PC-3 (cell line): Measurements from ENCODE around the gene COL4A5. TPM values are rescaled to one million over a fixed set of nuclear protein-coding genes. Genes with fewer than 3 reads are reported as not detected.
A peak's percentile ranks its signal among the peaks of the same experiment; 100 is the strongest.

Experiments used
- ATAC-seq: fragments of 200-7000 bp; cut with Tn5 transposase; 2 replicates; pipeline ENCODE4 v1.9.1; 2020; ENCODE audit warnings: mild to moderate bottlenecking, moderate library complexity
- BruUV-seq: library from RNA; stranded (reverse); fragments of 400-500 nt; replicated peaks from 2 replicates; lab custom pipeline; 2021; lab: Mats Ljungman, UMichigan
- CTCF ChIA-PET: fragments of 300-600 bp; sonication (Branson Sonifier 250); formaldehyde crosslinking; loops from one replicate; lab custom pipeline; 2022; ENCODE audit warnings: antibody characterized with exemption; lab: Charles Lee
- POLR2A ChIA-PET: fragments of 300-600 bp; sonication (Branson Sonifier 250); formaldehyde crosslinking; loops from one replicate; lab custom pipeline; 2022; ENCODE audit warnings: antibody characterized with exemption; ENCODE audit not compliant: unreplicated experiment; lab: Charles Lee
- DNase-seq: peaks from one replicate; pipeline ENCODE4 v3.0.0-alpha.2; 2015
- H2AFZ ChIP-seq: fragments of 300-600 bp; sonication (generic); 2 replicates; pipeline ENCODE4 v1.6.0; 2016; ENCODE audit warnings: antibody characterized with exemption, low read length
- H3F3A ChIP-seq: fragments of 300-600 bp; sonication (generic); one replicate; pipeline ENCODE4 v1.6.0; 2017; ENCODE audit warnings: antibody characterized with exemption, low read length, control low read depth, mild to moderate bottlenecking; ENCODE audit not compliant: unreplicated experiment
- H3K27ac ChIP-seq: fragments of 300-600 bp; sonication (generic); 2 replicates; pipeline ENCODE4 v1.5.1; 2016; ENCODE audit warnings: mild to moderate bottlenecking, low read length
- H3K27me3 ChIP-seq: fragments of 300-600 bp; sonication (generic); 2 replicates; pipeline ENCODE4 v1.6.1; 2016; ENCODE audit warnings: low read length, mixed read lengths
- H3K36me3 ChIP-seq: fragments of 300-600 bp; sonication (generic); 2 replicates; pipeline ENCODE4 v1.6.1; 2016; ENCODE audit warnings: low read depth, mixed run types, low read length, mixed read lengths
- H3K4me1 ChIP-seq: fragments of 300-600 bp; sonication (generic); 2 replicates; pipeline ENCODE4 v1.5.1; 2016; ENCODE audit warnings: low read length; ENCODE audit not compliant: insufficient read depth
- H3K4me2 ChIP-seq: fragments of 300-600 bp; sonication (generic); 2 replicates; pipeline ENCODE4 v1.6.0; 2016; ENCODE audit warnings: low read length
- H3K4me3 ChIP-seq: fragments of 300-600 bp; sonication (generic); 2 replicates; pipeline ENCODE4 v1.5.1; 2016; ENCODE audit warnings: mild to moderate bottlenecking, low read length, mixed read lengths
- H3K79me2 ChIP-seq: fragments of 300-600 bp; sonication (generic); 2 replicates; pipeline ENCODE4 v1.6.1; 2017; ENCODE audit warnings: low read length, mixed read lengths
- H3K9ac ChIP-seq: fragments of 300-600 bp; sonication (generic); 2 replicates; pipeline ENCODE4 v1.6.0; 2016; ENCODE audit warnings: mild to moderate bottlenecking, low read length
- H3K9me2 ChIP-seq: fragments of 300-600 bp; sonication (generic); replicated peaks from 2 replicates; pipeline ENCODE4 v1.6.1; 2016; ENCODE audit warnings: mixed run types, low read length, mixed read lengths
- H3K9me3 ChIP-seq: fragments of 300-600 bp; sonication (generic); 2 replicates; pipeline ENCODE4 v1.6.1; 2016; ENCODE audit warnings: low read length, mixed read lengths
- H4K20me1 ChIP-seq: fragments of 300-600 bp; sonication (generic); 2 replicates; pipeline ENCODE4 v1.6.1; 2016; ENCODE audit warnings: low read length, mixed read lengths
- EZH2 ChIP-seq: fragments of 300-600 bp; sonication (generic); IDR thresholded peaks from one replicate; pipeline ENCODE4 v1.6.1; 2017; ENCODE audit warnings: antibody characterized with exemption, mild to moderate bottlenecking, low read length; ENCODE audit not compliant: unreplicated experiment
- EZH2phosphoT487 ChIP-seq: fragments of 300-600 bp; sonication (generic); IDR thresholded peaks from 2 replicates; pipeline ENCODE4 v1.6.1; 2018; ENCODE audit warnings: mild to moderate bottlenecking, antibody characterized with exemption, low read length, borderline replicate concordance
- intact Hi-C: fragments of 100-400 bp; cut with micrococcal nuclease; formaldehyde crosslinking; loops from 2 replicates; pipeline ENCODE4 v1.9.0; 2023
- total RNA-seq: library from RNA; depleted of rRNA; stranded (reverse); fragments of >200 nt; gene quantifications from 2 replicates; pipeline ENCODE4 v1.2.3, GENCODE V29; 2014
- TF ChIP-seq, protein P1 (sequence below): fragments of 300-600 bp; sonication (generic); conservative IDR thresholded peaks from 2 replicates; pipeline ENCODE4 v1.5.1; 2017; ENCODE audit warnings: antibody characterized with exemption, low read depth, mild to moderate bottlenecking, low read length

Gene COL4A5
- total RNA-seq, 1 experiment from 2014 or later = 30.0 TPM

DNA sequence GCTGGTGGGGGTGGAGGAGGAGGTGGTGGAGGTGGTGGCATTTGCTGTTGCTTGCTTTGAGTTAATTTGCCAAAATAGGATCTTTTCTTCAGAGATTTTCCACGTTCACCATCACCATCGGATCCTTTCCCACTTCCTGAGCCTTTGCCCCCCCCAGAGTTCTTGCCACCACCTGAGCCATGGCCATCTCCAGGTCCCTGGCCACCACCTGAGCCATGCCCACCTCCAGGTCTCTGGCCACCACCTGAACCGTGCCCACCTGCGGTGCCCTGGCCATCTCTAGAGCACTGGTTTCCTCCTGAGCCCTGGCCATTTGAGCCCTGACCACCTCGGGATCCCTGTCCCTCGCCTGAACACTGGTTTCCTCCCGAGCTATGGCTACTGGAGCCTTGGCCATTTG, 294.8 kb downstream of the COL4A5 start:
- H3K79me2 ChIP-seq = no peaks in the 10 kb centered on the region
- ChIA-PET CTCF (no interaction called here), POLR2A (no interaction called here)
- ATAC-seq (no peak), DNase-seq (no peak)
- no peaks in the 10 kb centered on the region for H4K20me1 ChIP-seq
- no peaks in the 10 kb centered on the region for H3K9me3 ChIP-seq
- H3F3A ChIP-seq = no peaks in the 10 kb centered on the region
- TF ChIP-seq EZH2phosphoT487 (no peak), EZH2 (no peak)
- TF ChIP-seq, protein P1, sequence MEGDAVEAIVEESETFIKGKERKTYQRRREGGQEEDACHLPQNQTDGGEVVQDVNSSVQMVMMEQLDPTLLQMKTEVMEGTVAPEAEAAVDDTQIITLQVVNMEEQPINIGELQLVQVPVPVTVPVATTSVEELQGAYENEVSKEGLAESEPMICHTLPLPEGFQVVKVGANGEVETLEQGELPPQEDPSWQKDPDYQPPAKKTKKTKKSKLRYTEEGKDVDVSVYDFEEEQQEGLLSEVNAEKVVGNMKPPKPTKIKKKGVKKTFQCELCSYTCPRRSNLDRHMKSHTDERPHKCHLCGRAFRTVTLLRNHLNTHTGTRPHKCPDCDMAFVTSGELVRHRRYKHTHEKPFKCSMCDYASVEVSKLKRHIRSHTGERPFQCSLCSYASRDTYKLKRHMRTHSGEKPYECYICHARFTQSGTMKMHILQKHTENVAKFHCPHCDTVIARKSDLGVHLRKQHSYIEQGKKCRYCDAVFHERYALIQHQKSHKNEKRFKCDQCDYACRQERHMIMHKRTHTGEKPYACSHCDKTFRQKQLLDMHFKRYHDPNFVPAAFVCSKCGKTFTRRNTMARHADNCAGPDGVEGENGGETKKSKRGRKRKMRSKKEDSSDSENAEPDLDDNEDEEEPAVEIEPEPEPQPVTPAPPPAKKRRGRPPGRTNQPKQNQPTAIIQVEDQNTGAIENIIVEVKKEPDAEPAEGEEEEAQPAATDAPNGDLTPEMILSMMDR = no peak
- no peaks in the 10 kb centered on the region for H3K9me2 ChIP-seq
- H3K27me3 ChIP-seq = peaks cover 67% of the 10 kb centered on the region
- H3K27ac ChIP-seq = no peak overlapping the region
- intact Hi-C loops = no loop called here
- no peak overlapping the region for H3K4me2 ChIP-seq
- no peaks in the 10 kb centered on the region for H3K4me1 ChIP-seq
- no TSS peak for BruUV-seq
- no peak overlapping the region for H3K4me3 ChIP-seq
- H2AFZ ChIP-seq = no peak overlapping the region
- H3K36me3 ChIP-seq = no peaks in the 10 kb centered on the region
- H3K9ac ChIP-seq = no peak overlapping the region

DNA sequence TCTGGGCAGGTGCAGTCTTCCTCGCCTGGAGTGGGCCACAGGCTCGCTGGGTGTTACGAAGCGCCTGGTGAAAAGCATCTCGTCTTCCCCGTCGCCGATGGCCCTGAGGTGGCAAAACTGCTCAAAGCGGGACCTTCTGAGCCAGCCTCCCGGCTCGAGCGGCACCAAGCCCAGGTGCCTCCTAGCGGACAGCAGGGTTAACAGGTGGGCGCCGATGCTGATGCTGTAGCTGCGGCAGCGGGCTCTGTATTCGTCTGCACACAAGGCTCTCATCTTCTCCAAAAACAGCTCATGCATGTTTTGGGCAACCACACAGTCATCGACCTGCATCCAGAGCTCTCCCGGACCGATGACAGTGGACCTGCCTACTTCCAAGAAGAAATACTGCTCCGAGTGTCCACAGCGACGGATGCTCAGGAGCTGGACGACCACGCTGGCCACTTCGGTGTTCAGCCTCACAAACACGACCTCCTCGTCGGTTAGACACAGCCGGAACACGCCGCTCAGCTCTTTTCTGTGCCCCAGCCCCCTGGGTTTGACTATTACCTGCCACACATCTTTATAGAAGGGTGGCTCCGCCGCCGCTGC, 295.5 kb downstream of the COL4A5 start:
- no peak overlapping the region for H3K4me2 ChIP-seq
- H4K20me1 ChIP-seq = no peaks in the 10 kb centered on the region
- ATAC-seq (no peak), DNase-seq (no peak)
- no peak overlapping the region for H3K4me3 ChIP-seq
- H3K9ac ChIP-seq = no peak overlapping the region
- no peaks in the 10 kb centered on the region for H3K4me1 ChIP-seq
- no peaks in the 10 kb centered on the region for H3K9me2 ChIP-seq
- H3K27me3 ChIP-seq = peaks cover 62% of the 10 kb centered on the region
- H3K79me2 ChIP-seq = no peaks in the 10 kb centered on the region
- no peaks in the 10 kb centered on the region for H3K36me3 ChIP-seq
- no peak overlapping the region for H2AFZ ChIP-seq
- no peaks in the 10 kb centered on the region for H3F3A ChIP-seq
- TF ChIP-seq, protein P1 = no peak
- TF ChIP-seq EZH2phosphoT487 (no peak), EZH2 (no peak)
- intact Hi-C loops = no loop called here
- no TSS peak for BruUV-seq
- no peak overlapping the region for H3K27ac ChIP-seq
- H3K9me3 ChIP-seq = no peaks in the 10 kb centered on the region
- ChIA-PET CTCF (no interaction called here), POLR2A (no interaction called here)

DNA sequence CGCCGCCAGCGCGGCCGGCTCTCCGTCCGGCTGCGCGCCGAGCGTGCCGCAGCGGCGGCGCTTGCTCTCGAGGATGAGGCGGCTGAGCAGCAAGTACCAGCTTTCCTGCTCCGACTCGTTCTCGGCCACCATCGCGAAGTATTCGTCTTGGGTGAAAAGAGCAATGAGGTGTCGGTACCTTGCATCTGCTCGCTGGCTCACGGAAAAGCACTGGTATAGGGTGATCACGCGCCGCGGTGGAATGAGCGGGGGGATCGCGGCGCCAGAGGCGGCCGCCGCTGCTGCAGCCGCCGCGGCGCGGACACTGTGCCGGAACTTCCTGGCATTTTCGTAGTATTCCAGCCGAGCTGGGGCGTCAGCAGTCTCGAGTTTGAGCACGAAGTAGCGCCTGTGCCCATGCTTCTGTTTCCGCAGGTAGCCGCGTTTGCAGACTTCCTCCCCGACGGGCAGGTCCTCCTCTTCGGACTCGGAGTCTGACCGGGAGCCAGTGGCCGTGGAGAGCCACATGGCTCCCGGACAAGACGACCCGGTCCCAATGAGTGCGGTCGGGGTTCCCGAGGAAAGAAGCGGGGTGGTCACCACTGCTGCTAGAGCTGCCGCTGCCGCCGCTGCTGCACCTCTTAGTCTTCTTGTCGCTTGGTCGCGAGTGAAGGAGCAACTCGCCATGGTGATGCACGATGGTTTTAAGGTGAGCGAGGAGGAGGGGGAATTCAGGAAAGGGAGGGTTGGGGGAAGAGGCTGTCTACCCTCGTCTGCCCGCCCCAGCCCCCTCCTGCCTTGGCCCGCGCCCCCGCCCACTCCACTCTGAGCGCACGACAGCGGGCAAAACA, 296.3 kb downstream of the COL4A5 start:
- H3K9me3 ChIP-seq = no peaks in the 10 kb centered on the region
- H3K4me1 ChIP-seq = no peaks in the 10 kb centered on the region
- H3K27me3 ChIP-seq = peaks cover 62% of the 10 kb centered on the region
- no peaks in the 10 kb centered on the region for H3K79me2 ChIP-seq
- peak overlapping the region; percentile 80 for H2AFZ ChIP-seq
- no peak overlapping the region for H3K9ac ChIP-seq
- no peak for DNase-seq
- no peaks in the 10 kb centered on the region for H3F3A ChIP-seq
- peak overlapping the region; percentile 61 for H3K4me3 ChIP-seq
- no peaks in the 10 kb centered on the region for H4K20me1 ChIP-seq
- no peak overlapping the region for H3K27ac ChIP-seq
- ATAC-seq = no peak
- H3K36me3 ChIP-seq = no peaks in the 10 kb centered on the region
- intact Hi-C loops = no loop called here
- peak overlapping the region; percentile 87 for H3K4me2 ChIP-seq
- CTCF ChIA-PET = no interaction called here
- TF ChIP-seq EZH2 = no peak
- no peak for TF ChIP-seq EZH2phosphoT487
- TF ChIP-seq, protein P1 = no peak
- no peaks in the 10 kb centered on the region for H3K9me2 ChIP-seq
- POLR2A ChIA-PET = no interaction called here
- no TSS peak for BruUV-seq
